ENCODE results near the gene PRKAR1B.

PRKAR1B gene

GRCh38 chr7:585873-586272 lies 141.2 kb downstream of the PRKAR1B start:
- DNase-seq (ENCODE audit: low read depth in 2 of 2) = no peak
- no peak for TF ChIP-seq CTCF (IDR thresholded peaks at IDR 0.05; ENCODE audit: low read depth, low read length)
- H3K4me3 ChIP-seq (replicated peaks in 1 of 2; ENCODE audit: low read depth in 2 of 2, low read length in 2 of 2) = no peak overlapping the region

DNA sequence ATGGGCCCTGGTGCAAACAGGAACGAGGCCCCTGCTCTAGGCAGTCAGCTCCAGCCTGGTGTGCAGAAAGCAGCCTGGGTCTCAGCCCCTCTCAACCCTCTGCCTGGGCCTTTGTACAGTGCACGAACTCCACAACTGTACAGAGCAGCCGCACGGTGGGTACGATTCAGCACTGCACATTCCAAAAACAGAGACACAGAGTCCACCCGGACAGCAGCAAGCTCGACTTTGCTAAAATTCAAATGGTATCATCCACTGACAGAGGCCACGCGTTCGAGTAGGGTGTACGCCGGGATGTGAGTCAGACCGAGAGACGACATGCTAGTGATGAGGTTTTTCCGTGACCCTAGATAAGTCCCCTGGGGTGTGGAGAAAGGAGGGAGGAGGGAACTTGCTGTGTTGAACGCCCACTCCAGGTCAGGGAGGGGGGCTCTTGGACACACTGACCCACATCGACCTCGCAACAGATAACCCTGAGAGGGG lies 141.8 kb downstream of the PRKAR1B start:
- H3K4me3 ChIP-seq (replicated peaks in 1 of 2; ENCODE audit: low read depth in 2 of 2, low read length in 2 of 2) = no peak overlapping the region
- peak; percentile 42 to 73 for DNase-seq (ENCODE audit: low read depth in 2 of 2)
- TF ChIP-seq CTCF (IDR thresholded peaks at IDR 0.05; ENCODE audit: low read depth, low read length) = no peak

DNA sequence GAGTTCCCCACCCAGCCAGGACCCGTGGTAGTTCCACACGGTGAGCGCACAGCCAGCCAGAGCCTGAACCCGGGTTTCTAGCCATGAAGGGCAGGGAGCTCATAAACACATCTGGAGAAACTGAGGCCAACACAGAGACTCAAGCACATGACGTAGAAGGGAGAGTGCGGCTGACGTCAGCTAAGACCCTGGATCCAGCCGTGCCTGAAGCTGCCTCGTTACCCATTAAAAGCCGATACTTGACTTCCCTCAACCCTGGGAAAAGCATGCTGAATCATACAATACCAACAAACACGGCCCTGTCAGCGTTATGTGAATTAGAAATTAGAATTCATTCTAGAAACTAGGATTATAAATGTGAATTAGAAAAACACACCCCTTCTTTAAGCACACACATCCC lies 142.3 kb downstream of the PRKAR1B start:
- DNase-seq (ENCODE audit: low read depth in 2 of 2) = no peak
- no peak overlapping the region for H3K4me3 ChIP-seq (replicated peaks in 1 of 2; ENCODE audit: low read depth in 2 of 2, low read length in 2 of 2)
- no peak for TF ChIP-seq CTCF (IDR thresholded peaks at IDR 0.05; ENCODE audit: low read depth, low read length)

DNA sequence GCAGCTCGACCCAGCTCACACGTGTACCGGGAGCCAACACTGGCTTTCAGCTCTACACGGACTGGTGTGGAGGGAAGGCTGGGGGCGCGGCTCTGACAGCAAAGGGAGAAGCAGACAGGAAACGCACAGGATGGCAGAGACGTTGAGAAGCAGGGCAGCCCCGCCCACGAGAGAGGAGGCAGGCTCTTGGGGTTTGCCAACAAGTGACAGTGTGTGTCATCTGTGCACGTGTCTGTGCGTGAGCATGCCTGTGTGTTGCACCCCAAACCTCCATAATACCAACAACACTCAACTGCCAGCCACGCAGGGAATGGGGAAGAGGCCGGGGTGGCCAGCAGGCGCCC lies 143.0 kb downstream of the PRKAR1B start:
- TF ChIP-seq CTCF (IDR thresholded peaks at IDR 0.05; ENCODE audit: low read depth, low read length) = no peak
- no peak for DNase-seq (ENCODE audit: low read depth in 2 of 2)
- H3K4me3 ChIP-seq (replicated peaks in 1 of 2; ENCODE audit: low read depth in 2 of 2, low read length in 2 of 2) = no peak overlapping the region

GRCh38 chr7:583410-584121 lies 143.5 kb downstream of the PRKAR1B start:
- DNase-seq (ENCODE audit: low read depth in 2 of 2) = no peak
- no peak overlapping the region for H3K4me3 ChIP-seq (replicated peaks in 1 of 2; ENCODE audit: low read depth in 2 of 2, low read length in 2 of 2)
- no peak for TF ChIP-seq CTCF (IDR thresholded peaks at IDR 0.05; ENCODE audit: low read depth, low read length)

- no peak for TF ChIP-seq CTCF (IDR thresholded peaks at IDR 0.05; ENCODE audit: low read depth, low read length)
- no peak for DNase-seq (ENCODE audit: low read depth in 2 of 2)
- no peak overlapping the region for H3K4me3 ChIP-seq (replicated peaks in 1 of 2; ENCODE audit: low read depth in 2 of 2, low read length in 2 of 2)
These were observed 144.2 kb downstream of the PRKAR1B start for GRCh38 chr7:582931-583330.
